Measurements from ENCODE around the gene OMA1.
"Not testable (repeated sequence)": the region's sequence is repeated elsewhere in the genome, so short reads cannot be mapped to it uniquely, and the experiment has no call there.

The OMA1 gene

GRCh38 chr1:58546520-58547308 lies at the start of gene OMA1:
Gene OMA1, minus strand, starts transcription at chr1:58546726. Its CDS starts 7,432 bp downstream, at chr1:58539294.
- DNase-seq, result peak; percentile 98

- no peak for DNase-seq
Measured at GRCh38 chr1:58594546-58594945, 48.0 kb upstream of the OMA1 start.

- no peak for DNase-seq
Measured at GRCh38 chr1:58592522-58593134, 46.1 kb upstream of the OMA1 start.

- no peak for DNase-seq
Measured at GRCh38 chr1:58591806-58592205, 45.3 kb upstream of the OMA1 start.

- DNase-seq, result no peak
Measured at GRCh38 chr1:58590019-58590418, 43.5 kb upstream of the OMA1 start.

GRCh38 chr1:58588396-58588795 lies 41.9 kb upstream of the OMA1 start:
- no peak for DNase-seq

- no peak for DNase-seq
Measured at GRCh38 chr1:58587667-58588066, 41.1 kb upstream of the OMA1 start.

- no peak for DNase-seq
Measured at GRCh38 chr1:58586271-58586670, 39.7 kb upstream of the OMA1 start.

- DNase-seq, result no peak
Measured at GRCh38 chr1:58585581-58586151, 39.1 kb upstream of the OMA1 start.

- DNase-seq, result no peak
Measured at GRCh38 chr1:58585166-58585565, 38.6 kb upstream of the OMA1 start.

GRCh38 chr1:58584082-58584895 lies 37.8 kb upstream of the OMA1 start:
- no peak for DNase-seq

- DNase-seq, result no peak
Measured at GRCh38 chr1:58583496-58583895, 37.0 kb upstream of the OMA1 start.

- not testable (repeated sequence) for DNase-seq
Measured at GRCh38 chr1:58582143-58582542, 35.6 kb upstream of the OMA1 start.

- DNase-seq, result no peak
Measured at GRCh38 chr1:58581641-58582040, 35.1 kb upstream of the OMA1 start.

- DNase-seq, result no peak
Measured at GRCh38 chr1:58580186-58580585, 33.7 kb upstream of the OMA1 start.

GRCh38 chr1:58577654-58578030 lies 31.1 kb upstream of the OMA1 start:
- no peak for DNase-seq

GRCh38 chr1:58576727-58577653 lies 30.5 kb upstream of the OMA1 start, which contains the start of gene TACSTD2:
Gene TACSTD2, minus strand, starts transcription at chr1:58577252. Its CDS starts 96 bp downstream, at chr1:58577156.
- no peak for DNase-seq

- peak; percentile 33 for DNase-seq
Measured at GRCh38 chr1:58576325-58576726, 29.8 kb upstream of the OMA1 start.

GRCh38 chr1:58575551-58576324 lies 29.2 kb upstream of the OMA1 start:
- DNase-seq, result no peak

- DNase-seq, result no peak
Measured at GRCh38 chr1:58574816-58575215, 28.3 kb upstream of the OMA1 start.

All from activated CD4-positive, CD25-positive, alpha-beta regulatory T cell treated with anti-CD3 and anti-CD28 coated beads, Interleukin-2, amount 50 U/mL, for 72 hours (primary cell).